Fibroblast of the aortic adventitia (primary cell): ENCODE data around the gene KIF5C. TPM values are rescaled to one million over a fixed set of nuclear protein-coding genes. Genes with fewer than 3 reads are reported as not detected.
A peak's percentile ranks its signal among the peaks of the same experiment; 100 is the strongest.

Experiments used
- DNase-seq: peaks from one replicate; pipeline ENCODE4 v3.0.0-alpha.2; 2010; ENCODE audit warnings: low read depth
- H3K4me3 ChIP-seq: 2 replicates; pipeline ENCODE4 v1.5.1; 2011; ENCODE audit warnings: low read depth, mild to moderate bottlenecking, control low read depth, low read length, moderate library complexity
- CTCF ChIP-seq: IDR thresholded peaks from 2 replicates; pipeline ENCODE4 v1.5.1; 2011; ENCODE audit warnings: mild to moderate bottlenecking, low read length, control low read depth, inconsistent platforms; ENCODE audit not compliant: insufficient read depth
- total RNA-seq: library from RNA; depleted of rRNA; stranded (reverse); fragments of >200 nt; gene quantifications from 2 replicates; pipeline ENCODE4 v1.2.3, GENCODE V29; 2012; ENCODE audit warnings: low replicate concordance

Gene KIF5C
- total RNA-seq, 1 donor, result 0.09 TPM

- DNase-seq, result no peak
- H3K4me3 ChIP-seq, result no peak overlapping the region
- no peak for TF ChIP-seq CTCF
Observed at GRCh38 chr2:148969659-148970061, 94.6 kb downstream of the KIF5C start.

- DNase-seq, result no peak
- H3K4me3 ChIP-seq, result no peak overlapping the region
- TF ChIP-seq CTCF, result no peak
Observed at GRCh38 chr2:148970385-148970784, 95.4 kb downstream of the KIF5C start.

- H3K4me3 ChIP-seq, result no peak overlapping the region
- TF ChIP-seq CTCF, result no peak
- no peak for DNase-seq
Observed at GRCh38 chr2:148971547-148971946, 96.5 kb downstream of the KIF5C start.

DNA sequence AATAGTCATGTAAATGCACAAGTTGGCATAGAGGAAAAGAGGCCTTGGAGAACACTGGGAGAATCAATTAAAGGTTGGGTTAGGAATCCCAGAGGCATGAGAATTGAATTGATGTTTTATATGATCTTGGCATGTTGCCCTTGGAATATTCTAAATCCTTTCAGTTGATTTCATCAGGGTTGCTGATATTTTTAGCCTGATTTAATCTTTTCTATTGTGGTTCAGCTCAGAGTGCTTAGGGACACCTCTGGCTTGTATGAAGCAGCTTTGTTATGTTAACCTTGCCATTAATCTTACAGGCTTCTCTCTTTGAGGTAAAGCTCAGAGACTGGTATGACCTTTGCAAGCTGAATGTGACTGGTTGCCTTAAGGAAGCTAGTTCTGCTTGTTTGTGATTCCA, 99.1 kb downstream of the KIF5C start:
- no peak overlapping the region for H3K4me3 ChIP-seq
- DNase-seq, result no peak
- no peak for TF ChIP-seq CTCF

- TF ChIP-seq CTCF, result no peak
- H3K4me3 ChIP-seq, result no peak overlapping the region
- DNase-seq, result no peak
Observed at GRCh38 chr2:148978026-148978685, 103.1 kb downstream of the KIF5C start.

DNA sequence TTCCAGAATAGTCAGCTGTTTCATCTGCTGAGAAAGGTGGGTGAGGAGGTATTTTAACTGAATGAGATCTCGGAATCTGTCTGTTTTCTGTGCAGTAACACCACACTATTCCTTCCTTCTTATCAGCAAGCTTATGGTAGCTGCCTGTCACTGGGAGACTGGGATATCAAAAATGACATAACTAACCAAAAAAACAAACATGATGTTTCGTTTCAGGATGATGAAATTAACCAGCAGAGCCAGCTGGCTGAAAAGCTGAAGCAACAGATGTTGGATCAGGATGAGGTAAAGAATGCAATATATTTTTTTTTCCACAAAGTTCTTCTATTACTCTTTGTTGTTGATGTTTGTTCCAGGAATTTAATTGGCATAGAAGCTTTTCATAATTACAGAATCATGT, 103.7 kb downstream of the KIF5C start:
- DNase-seq, result peak; percentile 12
- H3K4me3 ChIP-seq, result no peak overlapping the region
- no peak for TF ChIP-seq CTCF

- TF ChIP-seq CTCF, result no peak
- DNase-seq, result no peak
- no peak overlapping the region for H3K4me3 ChIP-seq
Observed at GRCh38 chr2:148979164-148979918, 104.3 kb downstream of the KIF5C start.
